ENCODE results near the gene LRRFIP2. TPM values are rescaled to one million over a fixed set of nuclear protein-coding genes. Genes with fewer than 3 reads are reported as not detected.

LRRFIP2 gene
- total and polyA plus RNA-seq, 2 of the 8 experiments (the other 6 are each of a cell fraction or from before 2014, with no cell fraction given), result 8.8 to 25.6 TPM

GRCh38 chr3:37097776-37098175 lies 76.6 kb downstream of the LRRFIP2 start (continued):
- TF ChIP-seq CHD7 (IDR thresholded peaks at IDR 0.05; ENCODE audit: insufficient replicate concordance, low read length) (no peak), BRCA1 (IDR thresholded peaks at IDR 0.05; ENCODE audit: low read depth, low read length) (no peak), RAD21 (IDR thresholded peaks at IDR 0.05 in 1 of 2, conservative IDR thresholded peaks at IDR 0.05 in 1 of 2; ENCODE audit: low read depth in 2 of 2, low read length in 2 of 2) (no peak), PHF8 (conservative IDR thresholded peaks at IDR 0.05; ENCODE audit: low read depth, low read length) (no peak), YY1 (IDR thresholded peaks at IDR 0.05; ENCODE audit: low read depth, low read length) (no peak), KDM5A (IDR thresholded peaks at IDR 0.05; ENCODE audit: low read length) (no peak), SP2 (IDR thresholded peaks at IDR 0.05; ENCODE audit: low read length) (no peak), CBX8 (IDR thresholded peaks at IDR 0.05; ENCODE audit: borderline replicate concordance, low read depth, low read length) (no peak), EP300 (IDR thresholded peaks at IDR 0.05; ENCODE audit: borderline replicate concordance in 1 of 2, low read depth in 2 of 2, low read length in 2 of 2) (no peak), POLR2AphosphoS5 (IDR thresholded peaks at IDR 0.05; ENCODE audit: low read depth, low read length) (no peak), KDM1A (IDR thresholded peaks at IDR 0.05; ENCODE audit: borderline replicate concordance, low read length) (no peak), TAF1 (IDR thresholded peaks at IDR 0.05; ENCODE audit: low read depth, low read length) (no peak)
